CD4-positive, alpha-beta T cell (primary cell): ENCODE measurements around the gene ENTPD6. TPM values are rescaled to one million over a fixed set of nuclear protein-coding genes. Genes with fewer than 3 reads are reported as not detected.
A peak's percentile ranks its signal among the peaks of the same experiment; 100 is the strongest.

Experiments
- ATAC-seq: fragments of 200-7000 bp; cut with Tn5 transposase; one replicate; pipeline ENCODE4 v1.10.0; 2022; ENCODE audit warnings: mild to moderate bottlenecking; ENCODE audit not compliant: poor library complexity
- CTCF ChIA-PET: fragments of 350-600 bp; sonication (Branson Sonifier 250); formaldehyde crosslinking; loops from one replicate; lab custom pipeline; 2021; ENCODE audit warnings: antibody characterized with exemption, inconsistent platforms; lab: Charles Lee
- POLR2A ChIA-PET: fragments of 350-600 bp; sonication (Branson Sonifier 250); formaldehyde crosslinking; loops from one replicate; lab custom pipeline; 2021; ENCODE audit warnings: antibody characterized with exemption, inconsistent platforms; lab: Charles Lee
- DNase-seq, 14 experiments: peaks; one replicate each; pipeline ENCODE4 v3.0.0-alpha.2; 2013 to 2020; ENCODE audit warnings: mixed read lengths in 2 of 14
- H3K27ac ChIP-seq, 2 donors: one replicate each; pipeline versions ENCODE4 v1.5.1 to v1.7.0; 2013; ENCODE audit warnings: low read length in 2 of 2, low read depth in 1 of 2, mild to moderate bottlenecking in 1 of 2
- H3K27me3 ChIP-seq, 2 experiments: 1 replicate in 1 of 2; 2 replicates in 1 of 2; pipeline versions ENCODE4 v1.6.1 to v1.7.0; 2013; ENCODE audit warnings: low read length in 2 of 2, control low read depth in 1 of 2, mild to moderate bottlenecking in 1 of 2, moderate library complexity in 1 of 2; ENCODE audit not compliant: insufficient read depth in 2 of 2, control insufficient read depth in 1 of 2
- H3K36me3 ChIP-seq: one replicate; pipeline ENCODE4 v1.6.1; 2013; ENCODE audit warnings: low read length, control low read depth; ENCODE audit not compliant: insufficient read depth
- H3K4me1 ChIP-seq: one replicate; pipeline ENCODE4 v1.6.1; 2013; ENCODE audit warnings: low read length, control low read depth; ENCODE audit not compliant: insufficient read depth
- H3K4me3 ChIP-seq: one replicate; pipeline ENCODE4 v1.5.1; 2013; ENCODE audit warnings: mild to moderate bottlenecking, low read length, moderate library complexity
- H3K9me3 ChIP-seq, 2 experiments: 1 replicate in 1 of 2; 2 replicates in 1 of 2; pipeline versions ENCODE4 v1.6.1 to v1.7.0; 2013; ENCODE audit warnings: low read length in 2 of 2, mild to moderate bottlenecking in 2 of 2, control low read depth in 1 of 2, moderate library complexity in 1 of 2; ENCODE audit not compliant: control insufficient read depth in 1 of 2, insufficient read depth in 1 of 2
- H3K27ac Mint-ChIP-seq: one replicate; pipeline ENCODE4 v1.8.0; 2020; ENCODE audit warnings: mixed read lengths
- H3K27me3 Mint-ChIP-seq: one replicate; pipeline ENCODE4 v1.8.0; 2021; ENCODE audit warnings: mixed read lengths
- H3K36me3 Mint-ChIP-seq: one replicate; pipeline ENCODE4 v1.8.0; 2021; ENCODE audit warnings: low read depth, mixed read lengths
- H3K4me1 Mint-ChIP-seq: one replicate; pipeline ENCODE4 v1.8.0; 2021; ENCODE audit warnings: low read depth, mixed read lengths
- H3K4me3 Mint-ChIP-seq: one replicate; pipeline ENCODE4 v1.8.0; 2020; ENCODE audit warnings: mild to moderate bottlenecking, mixed read lengths
- H3K9me3 Mint-ChIP-seq: one replicate; pipeline ENCODE4 v1.8.0; 2020; ENCODE audit warnings: mixed read lengths
- intact Hi-C, 2 experiments: fragments of 100-400 bp; cut with DNase I in 1 of 2; cut with micrococcal nuclease in 1 of 2; formaldehyde crosslinking; loops; one replicate each; pipeline versions ENCODE4 v1.15.1 to v1.9.0; 2023 to 2025; cut with DNase I, micrococcal nuclease
- total RNA-seq, 174 experiments: library from RNA in 2 of 174; stranded (reverse) in 2 of 174; gene quantifications; one replicate each; pipeline ENCODE4 v1.2.3 and lab custom pipeline; 2021 to 2026
- TF ChIP-seq, protein P1 (sequence below): fragments of 200-600 bp; IDR thresholded peaks from one replicate; pipeline ENCODE4 v1.8.0; 2022; ENCODE audit warnings: antibody characterized with exemption, mild to moderate bottlenecking

Gene ENTPD6
- total RNA-seq, 2 experiments from 2014 or later = 78.5 to 85.1 TPM

DNA sequence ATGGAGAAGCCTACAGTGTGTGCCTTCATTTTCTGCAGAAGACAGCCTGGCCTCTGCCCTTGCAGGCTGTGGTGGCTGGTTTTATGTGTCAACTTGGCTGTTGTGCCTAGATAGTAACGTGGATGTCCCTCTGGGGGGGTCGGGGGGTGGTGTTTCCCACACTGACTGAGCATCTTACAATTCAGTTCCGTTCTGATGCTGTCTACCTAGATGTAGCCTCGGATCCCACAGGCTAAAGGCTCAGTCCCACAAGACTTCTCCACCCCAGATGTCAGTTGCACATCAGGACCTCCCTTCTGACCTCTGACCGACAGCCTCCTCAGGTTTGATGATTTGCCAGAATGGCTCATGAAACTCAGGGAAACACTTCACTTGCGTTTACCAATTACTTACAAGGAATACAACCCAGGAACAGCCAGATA is 56.7 kb downstream of the ENTPD6 start:
- H3K4me3 ChIP-seq = no peak overlapping the region
- ChIA-PET POLR2A (no interaction called here), CTCF (no interaction called here)
- TF ChIP-seq, protein P1, sequence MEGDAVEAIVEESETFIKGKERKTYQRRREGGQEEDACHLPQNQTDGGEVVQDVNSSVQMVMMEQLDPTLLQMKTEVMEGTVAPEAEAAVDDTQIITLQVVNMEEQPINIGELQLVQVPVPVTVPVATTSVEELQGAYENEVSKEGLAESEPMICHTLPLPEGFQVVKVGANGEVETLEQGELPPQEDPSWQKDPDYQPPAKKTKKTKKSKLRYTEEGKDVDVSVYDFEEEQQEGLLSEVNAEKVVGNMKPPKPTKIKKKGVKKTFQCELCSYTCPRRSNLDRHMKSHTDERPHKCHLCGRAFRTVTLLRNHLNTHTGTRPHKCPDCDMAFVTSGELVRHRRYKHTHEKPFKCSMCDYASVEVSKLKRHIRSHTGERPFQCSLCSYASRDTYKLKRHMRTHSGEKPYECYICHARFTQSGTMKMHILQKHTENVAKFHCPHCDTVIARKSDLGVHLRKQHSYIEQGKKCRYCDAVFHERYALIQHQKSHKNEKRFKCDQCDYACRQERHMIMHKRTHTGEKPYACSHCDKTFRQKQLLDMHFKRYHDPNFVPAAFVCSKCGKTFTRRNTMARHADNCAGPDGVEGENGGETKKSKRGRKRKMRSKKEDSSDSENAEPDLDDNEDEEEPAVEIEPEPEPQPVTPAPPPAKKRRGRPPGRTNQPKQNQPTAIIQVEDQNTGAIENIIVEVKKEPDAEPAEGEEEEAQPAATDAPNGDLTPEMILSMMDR = no peak
- Mint-ChIP-seq H3K4me3 (no peak overlapping the region), H3K27ac (peak overlapping the region; percentile 37), H3K4me1 (peaks cover 63% of the 10 kb centered on the region), H3K9me3 (no peaks in the 10 kb centered on the region), H3K27me3 (no peaks in the 10 kb centered on the region), H3K36me3 (peaks cover 23% of the 10 kb centered on the region)
- DNase-seq (no peak), ATAC-seq (no peak)
- no peaks in the 10 kb centered on the region for H3K36me3 ChIP-seq
- peaks cover 22% of the 10 kb centered on the region for H3K4me1 ChIP-seq
- intact Hi-C loops = loop anchor here in 1 of 2 experiments (5.0 kb wide), 1 partner anchor 165 kb away; no protein-coding TSS in a partner anchor
- no peaks in the 10 kb centered on the region for H3K9me3 ChIP-seq
- H3K27me3 ChIP-seq = no peaks in the 10 kb centered on the region
- H3K27ac ChIP-seq = no peak overlapping the region

DNA sequence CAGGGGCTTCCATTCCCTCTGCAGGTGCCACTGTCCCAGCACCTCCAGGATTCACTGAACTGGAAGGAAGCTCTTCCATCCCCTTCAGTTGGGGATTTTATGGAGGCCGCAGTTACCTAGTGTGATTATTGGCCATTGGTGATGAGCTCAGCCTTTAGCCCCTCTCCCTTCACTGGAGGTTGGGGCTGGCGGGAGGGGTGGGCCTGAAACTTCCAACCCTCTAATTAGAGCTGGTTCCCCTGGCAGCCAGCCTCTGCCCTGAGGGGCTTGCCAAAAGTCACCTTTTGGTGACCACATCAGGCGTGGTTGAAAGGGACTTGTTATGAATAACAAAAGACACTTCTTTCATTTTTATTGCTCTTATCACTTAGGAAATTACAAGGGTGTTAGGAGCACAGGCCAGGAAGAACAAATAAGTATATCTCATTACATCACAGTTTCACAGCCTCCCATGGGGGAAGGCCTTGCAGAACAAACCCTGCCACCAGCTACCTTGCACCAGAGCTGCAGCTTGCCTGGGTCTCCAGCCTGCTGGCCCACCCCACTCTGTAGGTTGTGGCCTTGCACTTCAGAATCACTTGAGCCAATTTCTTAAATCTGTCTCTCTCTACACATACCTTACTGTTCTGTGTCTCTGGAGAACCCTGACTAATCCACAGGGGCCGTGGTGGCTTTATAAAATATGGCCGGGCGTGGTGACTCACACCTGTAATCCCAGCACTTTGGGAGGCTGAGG is 57.3 kb downstream of the ENTPD6 start:
- peaks cover 19% of the 10 kb centered on the region for H3K4me1 ChIP-seq
- ChIA-PET POLR2A (no interaction called here), CTCF (interaction anchor here (1.0 kb wide), 1 partner anchor 167 kb away, joined by 3 read pairs; no protein-coding TSS in a partner anchor)
- H3K36me3 ChIP-seq = no peaks in the 10 kb centered on the region
- intact Hi-C loops = loop anchor here in 1 of 2 experiments (5.0 kb wide), 1 partner anchor 166 kb away; no protein-coding TSS in a partner anchor
- no peak overlapping the region for H3K4me3 ChIP-seq
- Mint-ChIP-seq H3K27me3 (no peaks in the 10 kb centered on the region), H3K4me1 (peaks cover 67% of the 10 kb centered on the region), H3K4me3 (peak overlapping the region; percentile 48), H3K36me3 (peaks cover 23% of the 10 kb centered on the region), H3K27ac (peak overlapping the region; percentile 37), H3K9me3 (no peaks in the 10 kb centered on the region)
- H3K27ac ChIP-seq = no peak overlapping the region
- no peaks in the 10 kb centered on the region for H3K9me3 ChIP-seq
- no peak for ATAC-seq
- H3K27me3 ChIP-seq = no peaks in the 10 kb centered on the region
- no peak for DNase-seq
- TF ChIP-seq, protein P1 = no peak

DNA sequence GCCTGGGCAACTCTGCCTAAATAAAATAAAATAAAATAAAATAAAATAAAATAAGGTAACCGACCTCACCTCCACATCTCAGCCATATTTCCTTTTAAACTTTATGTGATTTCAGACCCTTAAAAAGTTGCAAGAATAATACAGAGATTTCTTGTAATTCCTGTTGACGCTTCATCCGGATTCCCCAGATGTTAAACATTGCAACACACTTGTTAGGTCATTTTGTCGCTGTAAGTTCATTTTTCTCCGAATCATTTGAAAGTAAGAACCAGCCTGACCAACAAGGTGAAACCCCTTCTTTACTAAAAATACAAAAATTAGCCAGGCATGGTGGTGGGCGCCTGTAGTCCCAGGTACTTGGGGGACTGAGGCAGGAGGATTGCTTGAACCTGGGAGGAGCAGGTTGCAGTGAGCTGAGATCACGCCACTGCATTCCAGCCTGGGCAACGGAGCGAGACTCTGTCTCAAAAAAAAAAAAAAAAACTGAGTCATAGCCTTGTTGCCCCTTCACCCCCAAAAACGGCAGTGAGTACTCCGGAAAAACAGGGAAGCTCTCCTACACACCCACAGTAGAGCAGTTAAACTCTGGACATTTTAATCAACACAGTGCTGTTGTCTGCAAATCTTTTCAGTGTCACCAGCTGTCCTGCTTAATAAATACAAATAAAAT is 58.2 kb downstream of the ENTPD6 start:
- H3K27ac ChIP-seq = no peak overlapping the region
- TF ChIP-seq, protein P1 = no peak
- H3K36me3 ChIP-seq = no peaks in the 10 kb centered on the region
- ATAC-seq = no peak
- H3K4me3 Mint-ChIP-seq = no peak overlapping the region
- intact Hi-C loops = loop anchor here in 1 of 2 experiments (5.0 kb wide), 1 partner anchor 166 kb away; no protein-coding TSS in a partner anchor
- ChIA-PET CTCF (interaction anchor here (1.0 kb wide), 1 partner anchor 168 kb away, joined by 3 read pairs; no protein-coding TSS in a partner anchor), POLR2A (no interaction called here)
- DNase-seq = no peak
- no peaks in the 10 kb centered on the region for H3K9me3 ChIP-seq
- H3K4me1 Mint-ChIP-seq = peaks cover 74% of the 10 kb centered on the region
- no peak overlapping the region for H3K4me3 ChIP-seq
- H3K27me3 ChIP-seq = no peaks in the 10 kb centered on the region
- no peaks in the 10 kb centered on the region for H3K9me3 Mint-ChIP-seq
- peaks cover 15% of the 10 kb centered on the region for H3K4me1 ChIP-seq
- H3K27me3 Mint-ChIP-seq = no peaks in the 10 kb centered on the region
- H3K36me3 Mint-ChIP-seq = peaks cover 18% of the 10 kb centered on the region
- no peak overlapping the region for H3K27ac Mint-ChIP-seq
